CD4-positive, alpha-beta T cell (primary cell): Measurements from ENCODE around the gene COA5. TPM values are rescaled to one million over a fixed set of nuclear protein-coding genes. Genes with fewer than 3 reads are reported as not detected.

Experiments used
- ATAC-seq: fragments of 200-7000 bp; cut with Tn5 transposase; one replicate; pipeline ENCODE4 v1.10.0; 2022; ENCODE audit warnings: mild to moderate bottlenecking; ENCODE audit not compliant: poor library complexity
- CTCF ChIA-PET: fragments of 350-600 bp; sonication (Branson Sonifier 250); formaldehyde crosslinking; loops from one replicate; lab custom pipeline; 2021; ENCODE audit warnings: antibody characterized with exemption, inconsistent platforms; lab: Charles Lee
- POLR2A ChIA-PET: fragments of 350-600 bp; sonication (Branson Sonifier 250); formaldehyde crosslinking; loops from one replicate; lab custom pipeline; 2021; ENCODE audit warnings: antibody characterized with exemption, inconsistent platforms; lab: Charles Lee
- DNase-seq, 14 experiments: peaks; one replicate each; pipeline ENCODE4 v3.0.0-alpha.2; 2013 to 2020; ENCODE audit warnings: mixed read lengths in 2 of 14
- H3K27ac ChIP-seq, 2 donors: one replicate each; pipeline versions ENCODE4 v1.5.1 to v1.7.0; 2013; ENCODE audit warnings: low read length in 2 of 2, low read depth in 1 of 2, mild to moderate bottlenecking in 1 of 2
- H3K27me3 ChIP-seq, 2 experiments: 1 replicate in 1 of 2; 2 replicates in 1 of 2; pipeline versions ENCODE4 v1.6.1 to v1.7.0; 2013; ENCODE audit warnings: low read length in 2 of 2, control low read depth in 1 of 2, mild to moderate bottlenecking in 1 of 2, moderate library complexity in 1 of 2; ENCODE audit not compliant: insufficient read depth in 2 of 2, control insufficient read depth in 1 of 2
- H3K36me3 ChIP-seq: one replicate; pipeline ENCODE4 v1.6.1; 2013; ENCODE audit warnings: low read length, control low read depth; ENCODE audit not compliant: insufficient read depth
- H3K4me1 ChIP-seq: one replicate; pipeline ENCODE4 v1.6.1; 2013; ENCODE audit warnings: low read length, control low read depth; ENCODE audit not compliant: insufficient read depth
- H3K4me3 ChIP-seq: one replicate; pipeline ENCODE4 v1.5.1; 2013; ENCODE audit warnings: mild to moderate bottlenecking, low read length, moderate library complexity
- H3K9me3 ChIP-seq, 2 experiments: 1 replicate in 1 of 2; 2 replicates in 1 of 2; pipeline versions ENCODE4 v1.6.1 to v1.7.0; 2013; ENCODE audit warnings: low read length in 2 of 2, mild to moderate bottlenecking in 2 of 2, control low read depth in 1 of 2, moderate library complexity in 1 of 2; ENCODE audit not compliant: control insufficient read depth in 1 of 2, insufficient read depth in 1 of 2
- H3K27ac Mint-ChIP-seq: one replicate; pipeline ENCODE4 v1.8.0; 2020; ENCODE audit warnings: mixed read lengths
- H3K27me3 Mint-ChIP-seq: one replicate; pipeline ENCODE4 v1.8.0; 2021; ENCODE audit warnings: mixed read lengths
- H3K36me3 Mint-ChIP-seq: one replicate; pipeline ENCODE4 v1.8.0; 2021; ENCODE audit warnings: low read depth, mixed read lengths
- H3K4me1 Mint-ChIP-seq: one replicate; pipeline ENCODE4 v1.8.0; 2021; ENCODE audit warnings: low read depth, mixed read lengths
- H3K4me3 Mint-ChIP-seq: one replicate; pipeline ENCODE4 v1.8.0; 2020; ENCODE audit warnings: mild to moderate bottlenecking, mixed read lengths
- H3K9me3 Mint-ChIP-seq: one replicate; pipeline ENCODE4 v1.8.0; 2020; ENCODE audit warnings: mixed read lengths
- CTCF ChIP-seq: fragments of 200-600 bp; IDR thresholded peaks from one replicate; pipeline ENCODE4 v1.8.0; 2022; ENCODE audit warnings: antibody characterized with exemption, mild to moderate bottlenecking
- intact Hi-C, 2 experiments: fragments of 100-400 bp; cut with DNase I in 1 of 2; cut with micrococcal nuclease in 1 of 2; formaldehyde crosslinking; loops; one replicate each; pipeline versions ENCODE4 v1.15.1 to v1.9.0; 2023 to 2025; cut with DNase I, micrococcal nuclease
- total RNA-seq, 174 experiments: library from RNA in 2 of 174; stranded (reverse) in 2 of 174; gene quantifications; one replicate each; pipeline ENCODE4 v1.2.3 and lab custom pipeline; 2021 to 2026

COA5 gene
- total RNA-seq, 2 experiments from 2014 or later: 29.2 to 30.1 TPM

- peak overlapping the region; percentile 36 for H3K27ac Mint-ChIP-seq
- CTCF ChIA-PET: interaction anchor here (1.4 kb wide), 1 partner anchor 80 kb away, joined by 4 read pairs; no protein-coding TSS in a partner anchor
Measured at GRCh38 chr2:98569915-98570314, 38.4 kb downstream of the COA5 start.

GRCh38 chr2:98569197-98569793, 39.0 kb downstream of the COA5 start:
- H3K27ac Mint-ChIP-seq: peak overlapping the region; percentile 36
- peak; percentile 93 for TF ChIP-seq CTCF
- H3K36me3 ChIP-seq: peaks cover 100% of the 10 kb centered on the region
- H3K4me3 ChIP-seq: no peak overlapping the region
- intact Hi-C loops: loop anchor here (1.0 to 5.0 kb wide), 5 partner anchors 63 to 498 kb away; no protein-coding TSS in a partner anchor
- ATAC-seq (peak; percentile 92), DNase-seq (peak; percentile 55 to 83 (median 68))
- no peaks in the 10 kb centered on the region for H3K27me3 ChIP-seq
- no peak overlapping the region for H3K27ac ChIP-seq
- POLR2A ChIA-PET: interaction anchor here (0.9 kb wide), 1 partner anchor 10 kb away, joined by 3 read pairs; no protein-coding TSS in a partner anchor
- no peaks in the 10 kb centered on the region for H3K9me3 ChIP-seq
- peaks cover 91% of the 10 kb centered on the region for H3K36me3 Mint-ChIP-seq
- H3K4me1 ChIP-seq: no peaks in the 10 kb centered on the region
- H3K4me3 Mint-ChIP-seq: no peak overlapping the region
- CTCF ChIA-PET: interaction anchor here (0.6 to 1.4 kb wide), 19 partner anchors 9 to 608 kb away, joined by 3 to 8 read pairs (median 3); no protein-coding TSS in a partner anchor
- no peaks in the 10 kb centered on the region for H3K27me3 Mint-ChIP-seq
- no peaks in the 10 kb centered on the region for H3K9me3 Mint-ChIP-seq
- no peaks in the 10 kb centered on the region for H3K4me1 Mint-ChIP-seq

More at GRCh38 chr2:98569915-98570314, 38.4 kb downstream of the COA5 start:
- Histone ChIP-seq H3K9me3 (no peaks in the 10 kb centered on the region), H3K36me3 (peaks cover 99% of the 10 kb centered on the region), H3K27me3 (no peaks in the 10 kb centered on the region), H3K4me3 (no peak overlapping the region), H3K27ac (no peak overlapping the region), H3K4me1 (no peaks in the 10 kb centered on the region)
- H3K36me3 Mint-ChIP-seq: peaks cover 93% of the 10 kb centered on the region
- no peaks in the 10 kb centered on the region for H3K4me1 Mint-ChIP-seq
- no peak for ATAC-seq
- DNase-seq: no peak
- H3K27me3 Mint-ChIP-seq: no peaks in the 10 kb centered on the region
- intact Hi-C loops: loop anchor here (1.0 to 5.0 kb wide), 5 partner anchors 62 to 497 kb away; no protein-coding TSS in a partner anchor
- H3K9me3 Mint-ChIP-seq: no peaks in the 10 kb centered on the region
- TF ChIP-seq CTCF: no peak
- POLR2A ChIA-PET: interaction anchor here (0.5 kb wide), 1 partner anchor 79 kb away, joined by 3 read pairs; no protein-coding TSS in a partner anchor
- H3K4me3 Mint-ChIP-seq: no peak overlapping the region

GRCh38 chr2:98568161-98568956, 40.0 kb downstream of the COA5 start:
- intact Hi-C loops: loop anchor here (5.0 kb wide), 4 partner anchors 64 to 499 kb away; no protein-coding TSS in a partner anchor
- no peak overlapping the region for H3K4me3 ChIP-seq
- DNase-seq (no peak), ATAC-seq (no peak)
- H3K27me3 ChIP-seq: no peaks in the 10 kb centered on the region
- H3K27ac Mint-ChIP-seq: no peak overlapping the region
- H3K27me3 Mint-ChIP-seq: no peaks in the 10 kb centered on the region
- ChIA-PET CTCF (interaction anchor here (0.6 to 1.4 kb wide), 19 partner anchors 10 to 609 kb away, joined by 3 to 8 read pairs (median 3); no protein-coding TSS in a partner anchor), POLR2A (interaction anchor here (0.9 kb wide), 1 partner anchor 9 kb away, joined by 3 read pairs; no protein-coding TSS in a partner anchor)
- TF ChIP-seq CTCF: no peak
- peaks cover 100% of the 10 kb centered on the region for H3K36me3 ChIP-seq
- H3K4me3 Mint-ChIP-seq: no peak overlapping the region
- H3K9me3 ChIP-seq: no peaks in the 10 kb centered on the region
- no peaks in the 10 kb centered on the region for H3K4me1 Mint-ChIP-seq
- no peaks in the 10 kb centered on the region for H3K9me3 Mint-ChIP-seq
- peaks cover 91% of the 10 kb centered on the region for H3K36me3 Mint-ChIP-seq
- H3K27ac ChIP-seq: no peak overlapping the region
- H3K4me1 ChIP-seq: no peaks in the 10 kb centered on the region
